ENCODE data around the gene LIG1.
"Not testable (repeated sequence)": the region's sequence is repeated elsewhere in the genome, so short reads cannot be mapped to it uniquely, and the experiment has no call there.

LIG1 gene

DNA sequence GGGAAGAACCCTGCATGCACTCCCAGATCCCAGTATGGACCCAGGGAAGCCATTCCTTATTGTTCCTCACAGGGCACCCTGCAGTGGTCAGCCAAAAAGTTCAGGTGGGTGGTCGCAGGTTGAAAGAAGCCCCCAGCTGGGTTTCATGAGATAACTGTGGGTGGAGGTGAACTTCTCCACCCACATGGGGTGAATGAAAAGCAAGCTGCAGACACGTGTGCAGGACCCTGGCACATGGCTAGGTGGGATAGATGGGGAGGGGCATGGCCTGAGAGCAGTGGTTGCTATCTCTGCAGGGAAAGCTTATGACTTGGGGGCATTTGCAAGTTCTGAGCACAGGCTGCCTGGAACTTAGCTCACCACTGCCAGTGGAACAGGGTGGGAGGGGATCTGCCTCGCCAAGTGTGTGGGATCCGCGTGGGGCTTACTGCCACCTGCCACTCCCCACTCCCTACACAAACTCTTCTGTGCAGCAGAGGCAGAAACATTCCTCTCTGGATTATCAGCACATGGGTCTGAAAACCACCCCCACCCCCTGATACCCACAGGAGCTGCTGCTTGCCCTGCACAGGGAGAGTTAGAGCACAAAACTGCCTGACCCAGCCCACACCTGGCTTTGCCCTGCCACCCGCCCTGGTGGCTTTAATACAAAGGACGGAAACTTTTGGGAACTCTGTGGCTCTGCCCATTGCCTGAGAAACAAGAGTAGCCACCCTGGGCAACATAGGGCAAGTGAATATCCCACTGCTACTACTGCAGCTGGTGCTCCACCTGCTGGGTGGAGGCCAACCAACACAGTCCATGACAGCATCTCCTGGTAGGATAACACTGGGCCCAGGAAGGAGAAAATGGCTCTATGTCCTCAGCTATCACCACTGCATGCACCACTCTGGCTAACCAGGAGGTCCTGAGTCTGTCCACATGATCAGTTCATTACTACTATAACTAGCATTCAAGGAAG is 84.0 kb downstream of the LIG1 start:
- TF ChIP-seq, protein P1, sequence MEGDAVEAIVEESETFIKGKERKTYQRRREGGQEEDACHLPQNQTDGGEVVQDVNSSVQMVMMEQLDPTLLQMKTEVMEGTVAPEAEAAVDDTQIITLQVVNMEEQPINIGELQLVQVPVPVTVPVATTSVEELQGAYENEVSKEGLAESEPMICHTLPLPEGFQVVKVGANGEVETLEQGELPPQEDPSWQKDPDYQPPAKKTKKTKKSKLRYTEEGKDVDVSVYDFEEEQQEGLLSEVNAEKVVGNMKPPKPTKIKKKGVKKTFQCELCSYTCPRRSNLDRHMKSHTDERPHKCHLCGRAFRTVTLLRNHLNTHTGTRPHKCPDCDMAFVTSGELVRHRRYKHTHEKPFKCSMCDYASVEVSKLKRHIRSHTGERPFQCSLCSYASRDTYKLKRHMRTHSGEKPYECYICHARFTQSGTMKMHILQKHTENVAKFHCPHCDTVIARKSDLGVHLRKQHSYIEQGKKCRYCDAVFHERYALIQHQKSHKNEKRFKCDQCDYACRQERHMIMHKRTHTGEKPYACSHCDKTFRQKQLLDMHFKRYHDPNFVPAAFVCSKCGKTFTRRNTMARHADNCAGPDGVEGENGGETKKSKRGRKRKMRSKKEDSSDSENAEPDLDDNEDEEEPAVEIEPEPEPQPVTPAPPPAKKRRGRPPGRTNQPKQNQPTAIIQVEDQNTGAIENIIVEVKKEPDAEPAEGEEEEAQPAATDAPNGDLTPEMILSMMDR (IDR thresholded peaks at IDR 0.05; ENCODE audit: low read depth, low read length, missing control alignments) = peak; percentile 9
- H3K4me3 ChIP-seq (replicated peaks; ENCODE audit: low read depth, low read length) = no peak overlapping the region
- no peak for DNase-seq (ENCODE audit: extremely low read depth, low read depth)

DNA sequence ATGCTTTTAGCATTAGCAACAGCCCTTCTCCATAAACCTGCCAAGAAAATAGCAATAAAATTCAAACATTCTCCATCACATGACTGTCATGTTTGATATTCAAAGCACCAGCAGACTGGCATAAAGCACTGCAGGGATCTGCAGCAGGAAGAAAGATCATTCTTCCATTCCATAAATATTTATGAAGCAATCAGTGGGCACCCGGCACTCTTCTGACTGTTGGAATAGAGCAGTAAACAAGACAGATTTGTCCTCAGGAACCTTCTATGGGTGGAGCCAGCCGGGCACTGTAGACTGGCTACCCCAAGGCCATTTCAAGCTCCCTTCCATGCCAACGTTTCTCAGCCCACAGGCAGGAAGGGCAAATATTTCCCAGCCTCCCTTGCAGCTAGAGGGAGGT is 85.1 kb downstream of the LIG1 start:
- DNase-seq (ENCODE audit: extremely low read depth, low read depth) = no peak
- no peak overlapping the region for H3K4me3 ChIP-seq (replicated peaks; ENCODE audit: low read depth, low read length)
- TF ChIP-seq, protein P1 (IDR thresholded peaks at IDR 0.05; ENCODE audit: low read depth, low read length, missing control alignments) = no peak

DNA sequence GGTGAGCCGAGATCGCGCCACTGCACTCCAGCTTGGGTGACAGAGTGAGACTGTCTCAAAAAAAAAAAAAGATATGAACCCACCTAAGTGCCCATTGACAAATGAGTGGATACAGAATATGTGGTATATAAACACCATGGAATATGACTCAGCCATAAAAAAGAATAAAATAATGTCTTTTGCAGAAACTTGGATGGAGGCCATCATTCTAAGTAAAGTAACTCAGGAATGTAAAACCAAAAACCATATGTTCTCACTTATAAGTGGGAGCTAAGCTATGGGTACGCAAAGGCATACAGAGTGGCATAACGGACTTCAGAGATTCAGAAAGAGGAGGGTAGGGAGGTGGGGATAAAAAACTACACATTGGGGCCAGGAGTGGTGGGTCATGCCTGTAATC is 89.0 kb downstream of the LIG1 start:
- DNase-seq (ENCODE audit: extremely low read depth, low read depth) = no peak
- no peak overlapping the region for H3K4me3 ChIP-seq (replicated peaks; ENCODE audit: low read depth, low read length)
- TF ChIP-seq, protein P1 (IDR thresholded peaks at IDR 0.05; ENCODE audit: low read depth, low read length, missing control alignments) = no peak

GRCh38 chr19:48070177-48070769 is 99.9 kb downstream of the LIG1 start:
- not testable (repeated sequence) for H3K4me3 ChIP-seq (replicated peaks; ENCODE audit: low read depth, low read length); DNase-seq (ENCODE audit: extremely low read depth, low read depth)

GRCh38 chr19:48069435-48069834 is 100.7 kb downstream of the LIG1 start:
- H3K4me3 ChIP-seq (replicated peaks; ENCODE audit: low read depth, low read length) = no peak overlapping the region
- TF ChIP-seq, protein P1 (IDR thresholded peaks at IDR 0.05; ENCODE audit: low read depth, low read length, missing control alignments) = no peak
- DNase-seq (ENCODE audit: extremely low read depth, low read depth) = no peak
